ENCODE results near the gene C2CD4A.

DNA sequence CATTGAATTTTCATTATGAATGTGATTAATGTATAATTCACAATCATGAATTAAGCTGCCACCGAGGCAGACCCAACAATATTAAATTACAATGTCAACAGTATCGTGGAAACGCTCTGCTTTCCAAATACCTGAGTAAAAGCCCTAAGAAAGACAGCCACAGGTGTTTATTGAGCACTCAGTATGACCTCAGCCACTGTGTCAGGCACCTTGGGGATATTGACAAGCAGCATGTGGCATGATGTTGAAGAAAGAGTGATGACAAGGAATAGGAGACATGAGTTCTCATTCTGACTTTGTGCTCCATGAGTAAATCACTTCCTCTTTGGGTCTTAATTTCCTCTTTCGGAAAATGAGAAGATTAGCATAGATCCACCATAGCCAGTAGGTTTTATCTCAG lies 12.8 kb downstream of the C2CD4A start:
- TF ChIP-seq TCF12 (IDR thresholded peaks at IDR 0.05) = no peak
- TF ChIP-seq, protein P1, sequence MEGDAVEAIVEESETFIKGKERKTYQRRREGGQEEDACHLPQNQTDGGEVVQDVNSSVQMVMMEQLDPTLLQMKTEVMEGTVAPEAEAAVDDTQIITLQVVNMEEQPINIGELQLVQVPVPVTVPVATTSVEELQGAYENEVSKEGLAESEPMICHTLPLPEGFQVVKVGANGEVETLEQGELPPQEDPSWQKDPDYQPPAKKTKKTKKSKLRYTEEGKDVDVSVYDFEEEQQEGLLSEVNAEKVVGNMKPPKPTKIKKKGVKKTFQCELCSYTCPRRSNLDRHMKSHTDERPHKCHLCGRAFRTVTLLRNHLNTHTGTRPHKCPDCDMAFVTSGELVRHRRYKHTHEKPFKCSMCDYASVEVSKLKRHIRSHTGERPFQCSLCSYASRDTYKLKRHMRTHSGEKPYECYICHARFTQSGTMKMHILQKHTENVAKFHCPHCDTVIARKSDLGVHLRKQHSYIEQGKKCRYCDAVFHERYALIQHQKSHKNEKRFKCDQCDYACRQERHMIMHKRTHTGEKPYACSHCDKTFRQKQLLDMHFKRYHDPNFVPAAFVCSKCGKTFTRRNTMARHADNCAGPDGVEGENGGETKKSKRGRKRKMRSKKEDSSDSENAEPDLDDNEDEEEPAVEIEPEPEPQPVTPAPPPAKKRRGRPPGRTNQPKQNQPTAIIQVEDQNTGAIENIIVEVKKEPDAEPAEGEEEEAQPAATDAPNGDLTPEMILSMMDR (IDR thresholded peaks at IDR 0.05) = no peak
- TF ChIP-seq, protein P2, sequence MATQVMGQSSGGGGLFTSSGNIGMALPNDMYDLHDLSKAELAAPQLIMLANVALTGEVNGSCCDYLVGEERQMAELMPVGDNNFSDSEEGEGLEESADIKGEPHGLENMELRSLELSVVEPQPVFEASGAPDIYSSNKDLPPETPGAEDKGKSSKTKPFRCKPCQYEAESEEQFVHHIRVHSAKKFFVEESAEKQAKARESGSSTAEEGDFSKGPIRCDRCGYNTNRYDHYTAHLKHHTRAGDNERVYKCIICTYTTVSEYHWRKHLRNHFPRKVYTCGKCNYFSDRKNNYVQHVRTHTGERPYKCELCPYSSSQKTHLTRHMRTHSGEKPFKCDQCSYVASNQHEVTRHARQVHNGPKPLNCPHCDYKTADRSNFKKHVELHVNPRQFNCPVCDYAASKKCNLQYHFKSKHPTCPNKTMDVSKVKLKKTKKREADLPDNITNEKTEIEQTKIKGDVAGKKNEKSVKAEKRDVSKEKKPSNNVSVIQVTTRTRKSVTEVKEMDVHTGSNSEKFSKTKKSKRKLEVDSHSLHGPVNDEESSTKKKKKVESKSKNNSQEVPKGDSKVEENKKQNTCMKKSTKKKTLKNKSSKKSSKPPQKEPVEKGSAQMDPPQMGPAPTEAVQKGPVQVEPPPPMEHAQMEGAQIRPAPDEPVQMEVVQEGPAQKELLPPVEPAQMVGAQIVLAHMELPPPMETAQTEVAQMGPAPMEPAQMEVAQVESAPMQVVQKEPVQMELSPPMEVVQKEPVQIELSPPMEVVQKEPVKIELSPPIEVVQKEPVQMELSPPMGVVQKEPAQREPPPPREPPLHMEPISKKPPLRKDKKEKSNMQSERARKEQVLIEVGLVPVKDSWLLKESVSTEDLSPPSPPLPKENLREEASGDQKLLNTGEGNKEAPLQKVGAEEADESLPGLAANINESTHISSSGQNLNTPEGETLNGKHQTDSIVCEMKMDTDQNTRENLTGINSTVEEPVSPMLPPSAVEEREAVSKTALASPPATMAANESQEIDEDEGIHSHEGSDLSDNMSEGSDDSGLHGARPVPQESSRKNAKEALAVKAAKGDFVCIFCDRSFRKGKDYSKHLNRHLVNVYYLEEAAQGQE (IDR thresholded peaks at IDR 0.05; ENCODE audit: low read depth, low read length) = no peak
- TF ChIP-seq POLR2AphosphoS5 (IDR thresholded peaks at IDR 0.05; ENCODE audit: low read depth, low read length) = no peak
- no peak for TF ChIP-seq NFIC (IDR thresholded peaks at IDR 0.05; ENCODE audit: borderline replicate concordance)
- TF ChIP-seq SMC3 (IDR thresholded peaks at IDR 0.05; ENCODE audit: low read depth, low read length) = no peak

Data from SK-N-SH (cell line).